ENCODE data around the gene CTDP1. TPM values are rescaled to one million over a fixed set of nuclear protein-coding genes. Genes with fewer than 3 reads are reported as not detected.

The CTDP1 gene
- total RNA-seq, 1 experiment from 2014 or later: 24.9 TPM

DNA sequence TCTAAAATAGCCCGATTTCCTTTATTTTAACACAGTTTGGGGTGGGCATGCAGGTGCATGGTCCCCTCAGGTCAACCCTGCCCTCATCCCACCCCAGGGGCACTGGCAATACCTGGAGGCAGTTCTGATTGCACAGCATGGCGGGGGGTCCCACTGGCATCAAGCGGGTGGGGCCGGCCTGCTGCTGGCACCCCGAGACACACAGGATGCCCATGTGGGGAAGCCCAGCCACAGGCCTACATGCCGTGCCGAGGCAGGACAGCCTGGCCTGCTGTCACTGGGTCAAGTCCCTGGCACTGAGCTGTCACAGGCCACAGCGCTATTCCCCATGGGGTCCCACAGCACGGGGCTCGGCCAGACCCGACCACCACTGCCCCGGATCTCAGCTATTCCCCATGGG is 106.2 kb downstream of the CTDP1 start:
- DNase-seq (ENCODE audit: low read depth, low spot score) (no peak), ATAC-seq (no peak)
- Histone ChIP-seq H3K27ac (ENCODE audit: low read depth, low read length) (no peak overlapping the region), H3K36me3 (ENCODE audit: control insufficient read depth in 1 of 2, insufficient read depth in 2 of 2, low read length in 2 of 2) (no peaks in the 10 kb centered on the region), H3K4me2 (ENCODE audit: low read length) (no peak overlapping the region), H3K79me2 (ENCODE audit: insufficient read depth, low read length) (no peaks in the 10 kb centered on the region), H3K4me1 (ENCODE audit: control insufficient read depth in 1 of 2, insufficient read depth in 2 of 2, low read length in 2 of 2) (no peaks in the 10 kb centered on the region), H3K9me3 (ENCODE audit: control insufficient read depth in 1 of 2, insufficient read depth in 1 of 2, low read depth in 1 of 2, low read length in 2 of 2) (no peaks in the 10 kb centered on the region), H4K20me1 (ENCODE audit: insufficient read depth) (no peaks in the 10 kb centered on the region), H3K4me3 (replicated peaks in 1 of 2; ENCODE audit: low read depth in 1 of 2, low read length in 2 of 2) (no peak overlapping the region), H2AFZ (ENCODE audit: low read depth, low read length, poor library complexity, severe bottlenecking) (no peak overlapping the region), H3K9me2 (ENCODE audit: insufficient read depth) (no peaks in the 10 kb centered on the region), H3K27me3 (ENCODE audit: insufficient read depth, low read length) (no peaks in the 10 kb centered on the region), H3K9ac (ENCODE audit: low read length) (no peak overlapping the region)
- TF ChIP-seq, protein P1, sequence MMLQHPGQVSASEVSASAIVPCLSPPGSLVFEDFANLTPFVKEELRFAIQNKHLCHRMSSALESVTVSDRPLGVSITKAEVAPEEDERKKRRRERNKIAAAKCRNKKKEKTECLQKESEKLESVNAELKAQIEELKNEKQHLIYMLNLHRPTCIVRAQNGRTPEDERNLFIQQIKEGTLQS (IDR thresholded peaks at IDR 0.05): no peak
- TF ChIP-seq CEBPB (IDR thresholded peaks at IDR 0.05; ENCODE audit: low read depth) (no peak), SIN3A (IDR thresholded peaks at IDR 0.05; ENCODE audit: low read depth) (no peak), CBX3 (IDR thresholded peaks at IDR 0.05; ENCODE audit: low read depth) (no peak), ELF1 (IDR thresholded peaks at IDR 0.05; ENCODE audit: borderline replicate concordance, low read depth) (no peak), EZH2phosphoT487 (IDR thresholded peaks at IDR 0.05; ENCODE audit: borderline replicate concordance) (no peak), ZFX (IDR thresholded peaks at IDR 0.05) (no peak), EGR1 (IDR thresholded peaks at IDR 0.05; ENCODE audit: low read depth) (no peak), SRF (IDR thresholded peaks at IDR 0.05; ENCODE audit: low read depth) (no peak), POLR2A (IDR thresholded peaks at IDR 0.05; ENCODE audit: borderline replicate concordance, extremely low read depth, insufficient read depth, insufficient read length) (no peak), SP1 (IDR thresholded peaks at IDR 0.05; ENCODE audit: low read depth) (no peak)
- TF ChIP-seq, protein P2, sequence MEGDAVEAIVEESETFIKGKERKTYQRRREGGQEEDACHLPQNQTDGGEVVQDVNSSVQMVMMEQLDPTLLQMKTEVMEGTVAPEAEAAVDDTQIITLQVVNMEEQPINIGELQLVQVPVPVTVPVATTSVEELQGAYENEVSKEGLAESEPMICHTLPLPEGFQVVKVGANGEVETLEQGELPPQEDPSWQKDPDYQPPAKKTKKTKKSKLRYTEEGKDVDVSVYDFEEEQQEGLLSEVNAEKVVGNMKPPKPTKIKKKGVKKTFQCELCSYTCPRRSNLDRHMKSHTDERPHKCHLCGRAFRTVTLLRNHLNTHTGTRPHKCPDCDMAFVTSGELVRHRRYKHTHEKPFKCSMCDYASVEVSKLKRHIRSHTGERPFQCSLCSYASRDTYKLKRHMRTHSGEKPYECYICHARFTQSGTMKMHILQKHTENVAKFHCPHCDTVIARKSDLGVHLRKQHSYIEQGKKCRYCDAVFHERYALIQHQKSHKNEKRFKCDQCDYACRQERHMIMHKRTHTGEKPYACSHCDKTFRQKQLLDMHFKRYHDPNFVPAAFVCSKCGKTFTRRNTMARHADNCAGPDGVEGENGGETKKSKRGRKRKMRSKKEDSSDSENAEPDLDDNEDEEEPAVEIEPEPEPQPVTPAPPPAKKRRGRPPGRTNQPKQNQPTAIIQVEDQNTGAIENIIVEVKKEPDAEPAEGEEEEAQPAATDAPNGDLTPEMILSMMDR (IDR thresholded peaks at IDR 0.05 in 2 of 3, conservative IDR thresholded peaks at IDR 0.05 in 1 of 3; ENCODE audit: borderline replicate concordance in 1 of 3, insufficient read depth in 1 of 3, low read depth in 2 of 3, low read length in 2 of 3): no peak
- TF ChIP-seq, protein P3, sequence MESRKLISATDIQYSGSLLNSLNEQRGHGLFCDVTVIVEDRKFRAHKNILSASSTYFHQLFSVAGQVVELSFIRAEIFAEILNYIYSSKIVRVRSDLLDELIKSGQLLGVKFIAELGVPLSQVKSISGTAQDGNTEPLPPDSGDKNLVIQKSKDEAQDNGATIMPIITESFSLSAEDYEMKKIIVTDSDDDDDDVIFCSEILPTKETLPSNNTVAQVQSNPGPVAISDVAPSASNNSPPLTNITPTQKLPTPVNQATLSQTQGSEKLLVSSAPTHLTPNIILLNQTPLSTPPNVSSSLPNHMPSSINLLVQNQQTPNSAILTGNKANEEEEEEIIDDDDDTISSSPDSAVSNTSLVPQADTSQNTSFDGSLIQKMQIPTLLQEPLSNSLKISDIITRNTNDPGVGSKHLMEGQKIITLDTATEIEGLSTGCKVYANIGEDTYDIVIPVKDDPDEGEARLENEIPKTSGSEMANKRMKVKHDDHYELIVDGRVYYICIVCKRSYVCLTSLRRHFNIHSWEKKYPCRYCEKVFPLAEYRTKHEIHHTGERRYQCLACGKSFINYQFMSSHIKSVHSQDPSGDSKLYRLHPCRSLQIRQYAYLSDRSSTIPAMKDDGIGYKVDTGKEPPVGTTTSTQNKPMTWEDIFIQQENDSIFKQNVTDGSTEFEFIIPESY (IDR thresholded peaks at IDR 0.05; ENCODE audit: extremely low read depth, insufficient replicate concordance, low read length): no peak
- TF ChIP-seq, protein P4, sequence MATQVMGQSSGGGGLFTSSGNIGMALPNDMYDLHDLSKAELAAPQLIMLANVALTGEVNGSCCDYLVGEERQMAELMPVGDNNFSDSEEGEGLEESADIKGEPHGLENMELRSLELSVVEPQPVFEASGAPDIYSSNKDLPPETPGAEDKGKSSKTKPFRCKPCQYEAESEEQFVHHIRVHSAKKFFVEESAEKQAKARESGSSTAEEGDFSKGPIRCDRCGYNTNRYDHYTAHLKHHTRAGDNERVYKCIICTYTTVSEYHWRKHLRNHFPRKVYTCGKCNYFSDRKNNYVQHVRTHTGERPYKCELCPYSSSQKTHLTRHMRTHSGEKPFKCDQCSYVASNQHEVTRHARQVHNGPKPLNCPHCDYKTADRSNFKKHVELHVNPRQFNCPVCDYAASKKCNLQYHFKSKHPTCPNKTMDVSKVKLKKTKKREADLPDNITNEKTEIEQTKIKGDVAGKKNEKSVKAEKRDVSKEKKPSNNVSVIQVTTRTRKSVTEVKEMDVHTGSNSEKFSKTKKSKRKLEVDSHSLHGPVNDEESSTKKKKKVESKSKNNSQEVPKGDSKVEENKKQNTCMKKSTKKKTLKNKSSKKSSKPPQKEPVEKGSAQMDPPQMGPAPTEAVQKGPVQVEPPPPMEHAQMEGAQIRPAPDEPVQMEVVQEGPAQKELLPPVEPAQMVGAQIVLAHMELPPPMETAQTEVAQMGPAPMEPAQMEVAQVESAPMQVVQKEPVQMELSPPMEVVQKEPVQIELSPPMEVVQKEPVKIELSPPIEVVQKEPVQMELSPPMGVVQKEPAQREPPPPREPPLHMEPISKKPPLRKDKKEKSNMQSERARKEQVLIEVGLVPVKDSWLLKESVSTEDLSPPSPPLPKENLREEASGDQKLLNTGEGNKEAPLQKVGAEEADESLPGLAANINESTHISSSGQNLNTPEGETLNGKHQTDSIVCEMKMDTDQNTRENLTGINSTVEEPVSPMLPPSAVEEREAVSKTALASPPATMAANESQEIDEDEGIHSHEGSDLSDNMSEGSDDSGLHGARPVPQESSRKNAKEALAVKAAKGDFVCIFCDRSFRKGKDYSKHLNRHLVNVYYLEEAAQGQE (IDR thresholded peaks at IDR 0.05; ENCODE audit: low read depth): no peak
- POLR2A ChIA-PET: no interaction called here
- RAD21 ChIA-PET (ENCODE audit: low non-redundant PET in 1 of 2, low total read pairs in 2 of 2, uncharacterized antibody in 2 of 2, unreplicated experiment in 2 of 2): no interaction called here
- BruUV-seq (replicated peaks): no TSS peak
- intact Hi-C loops (cut with micrococcal nuclease): no loop called here
- CTCF ChIA-PET: no interaction called here
